Esophagus squamous epithelium (tissue), 4 donors: ENCODE results near the gene PHACTR1.

Source experiments
- CTCF ChIP-seq, 6 experiments: fragments of 450-650 bp in 4 of 6; fragments of 200-600 bp in 2 of 6; sonication (generic) in 2 of 6; IDR thresholded peaks; one replicate each; pipeline ENCODE4 v1.5.1; 2016 to 2019; ENCODE audit warnings: antibody characterized with exemption in 6 of 6, mild to moderate bottlenecking in 4 of 6, moderate library complexity in 4 of 6
- POLR2A ChIP-seq, 4 donors: fragments of 450-650 bp; IDR thresholded peaks; one replicate each; pipeline ENCODE4 v1.6.1; 2017; ENCODE audit warnings: antibody characterized with exemption in 4 of 4, mild to moderate bottlenecking in 4 of 4, moderate library complexity in 3 of 4

DNA sequence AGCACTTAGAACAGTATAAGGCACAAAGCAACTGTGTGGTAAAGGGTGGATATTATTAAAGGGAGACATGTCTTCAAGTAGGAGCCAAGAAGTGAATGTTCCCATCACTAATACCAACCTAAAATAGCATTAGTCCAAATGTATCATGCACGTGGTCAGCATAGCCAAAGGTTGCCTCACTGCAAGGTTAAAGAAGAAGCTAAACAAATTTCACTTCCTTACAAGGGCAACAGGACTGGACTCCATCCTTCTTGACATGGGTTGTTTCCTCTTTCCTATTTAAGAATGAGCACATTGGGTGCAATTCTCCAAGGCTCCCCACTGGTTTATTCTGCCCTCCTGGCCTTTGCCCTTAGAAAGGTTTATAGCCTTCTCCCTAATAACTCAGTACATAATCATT lies 186.7 kb downstream of the PHACTR1 start:
- TF ChIP-seq CTCF (IDR thresholded peaks at IDR 0.05) (no peak), POLR2A (IDR thresholded peaks at IDR 0.05) (no peak)
